Cardiac muscle cell (in vitro differentiated cells and primary cell): ENCODE data around the gene GPR26. TPM values are rescaled to one million over a fixed set of nuclear protein-coding genes. Genes with fewer than 3 reads are reported as not detected.
"Not testable (repeated sequence)": the region's sequence is repeated elsewhere in the genome, so short reads cannot be mapped to it uniquely, and the experiment has no call there.

Source experiments
- DNase-seq, 2 donors: peaks; one replicate each; pipeline versions ENCODE4 v3.0.0 to v3.0.0-alpha.2; 2010 to 2017; ENCODE audit warnings: low read depth in 1 of 2, low spot score in 1 of 2
- H3K27ac ChIP-seq: fragments of 200-600 bp; sonication (generic); 2 replicates; pipeline ENCODE4 v1.5.1; 2016
- H3K27me3 ChIP-seq: fragments of 200-600 bp; sonication (generic); 2 replicates; pipeline ENCODE4 v1.6.0; 2016; ENCODE audit warnings: control low read depth
- H3K36me3 ChIP-seq: fragments of 200-600 bp; sonication (generic); 2 replicates; pipeline ENCODE4 v1.5.1; 2016; ENCODE audit warnings: control low read depth
- H3K4me1 ChIP-seq: fragments of 200-600 bp; sonication (generic); 2 replicates; pipeline ENCODE4 v1.8.1; 2017; ENCODE audit warnings: low read depth, mild to moderate bottlenecking, mixed run types
- H3K4me3 ChIP-seq: fragments of 200-600 bp; sonication (generic); 2 replicates; pipeline ENCODE4 v1.5.1; 2016; ENCODE audit warnings: mild to moderate bottlenecking
- H3K9me3 ChIP-seq: fragments of 200-600 bp; sonication (generic); 2 replicates; pipeline ENCODE4 v1.5.1; 2017; ENCODE audit warnings: low read depth, mild to moderate bottlenecking, control low read depth
- CTCF ChIP-seq: IDR thresholded peaks from 2 replicates; pipeline ENCODE4 v1.5.1; 2012; ENCODE audit warnings: low read depth, mild to moderate bottlenecking, low read length
- polyA plus RNA-seq: library from polyadenylated mRNA; unstranded; fragments of >200 nt; fragmentation: Nextera tagmentation; extraction: Ambion mirVana; gene quantifications from 2 replicates; pipeline ENCODE4 v1.2.1, GENCODE V29; 2016
- total RNA-seq: library from RNA; depleted of rRNA; stranded (reverse); fragments of >200 nt; gene quantifications from 2 replicates; pipeline ENCODE4 v1.2.3, GENCODE V29; 2016

The GPR26 gene
- total and polyA plus RNA-seq, 2 experiments from 2014 or later, result not detected

GRCh38 chr10:123729523-123729922 is 63.4 kb downstream of the GPR26 start:
- Histone ChIP-seq H3K27me3 (no peaks in the 10 kb centered on the region), H3K27ac (no peak overlapping the region), H3K4me3 (no peak overlapping the region), H3K9me3 (no peaks in the 10 kb centered on the region), H3K36me3 (no peaks in the 10 kb centered on the region), H3K4me1 (no peaks in the 10 kb centered on the region)
- TF ChIP-seq CTCF, result no peak
- DNase-seq, result no peak

- not testable (repeated sequence) for H3K36me3 ChIP-seq, H3K27me3 ChIP-seq, H3K27ac ChIP-seq, H3K4me3 ChIP-seq, DNase-seq, H3K4me1 ChIP-seq, H3K9me3 ChIP-seq
Measured at GRCh38 chr10:123736917-123737316, 70.8 kb downstream of the GPR26 start.

GRCh38 chr10:123741146-123741545 is 75.0 kb downstream of the GPR26 start:
- Histone ChIP-seq H3K9me3 (no peaks in the 10 kb centered on the region), H3K27me3 (no peaks in the 10 kb centered on the region), H3K4me3 (no peak overlapping the region), H3K27ac (no peak overlapping the region), H3K4me1 (no peaks in the 10 kb centered on the region), H3K36me3 (no peaks in the 10 kb centered on the region)
- DNase-seq, result no peak
- TF ChIP-seq CTCF, result no peak

DNA sequence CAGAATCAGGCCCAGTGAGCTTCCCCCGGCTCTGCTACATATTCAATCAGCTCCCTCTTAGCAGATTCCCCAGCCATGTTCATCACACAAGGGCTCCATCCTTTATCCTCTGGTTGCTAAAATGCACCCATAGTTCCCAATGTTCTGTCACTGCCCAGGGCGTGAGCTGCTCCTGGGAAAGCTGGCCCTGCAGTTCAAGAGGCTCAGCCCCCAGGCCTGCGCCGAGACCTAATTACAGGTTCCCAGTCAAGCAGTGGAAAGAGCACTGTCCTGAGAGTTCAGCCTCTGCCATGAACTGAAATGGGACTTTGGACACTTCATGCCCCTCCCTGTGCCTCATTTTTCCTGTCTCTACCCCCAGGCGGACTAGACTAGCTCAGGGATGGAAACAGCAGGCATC is 75.6 kb downstream of the GPR26 start:
- Histone ChIP-seq H3K4me3 (no peak overlapping the region), H3K27me3 (peaks cover 2% of the 10 kb centered on the region), H3K4me1 (no peaks in the 10 kb centered on the region), H3K27ac (no peak overlapping the region), H3K36me3 (no peaks in the 10 kb centered on the region), H3K9me3 (no peaks in the 10 kb centered on the region)
- no peak for DNase-seq
- no peak for TF ChIP-seq CTCF

- DNase-seq, result no peak
- Histone ChIP-seq H3K27ac (no peak overlapping the region), H3K27me3 (peaks cover 4% of the 10 kb centered on the region), H3K36me3 (no peaks in the 10 kb centered on the region), H3K4me3 (no peak overlapping the region), H3K4me1 (no peaks in the 10 kb centered on the region), H3K9me3 (no peaks in the 10 kb centered on the region)
- TF ChIP-seq CTCF, result no peak
Measured at GRCh38 chr10:123742751-123743440, 76.7 kb downstream of the GPR26 start.

DNA sequence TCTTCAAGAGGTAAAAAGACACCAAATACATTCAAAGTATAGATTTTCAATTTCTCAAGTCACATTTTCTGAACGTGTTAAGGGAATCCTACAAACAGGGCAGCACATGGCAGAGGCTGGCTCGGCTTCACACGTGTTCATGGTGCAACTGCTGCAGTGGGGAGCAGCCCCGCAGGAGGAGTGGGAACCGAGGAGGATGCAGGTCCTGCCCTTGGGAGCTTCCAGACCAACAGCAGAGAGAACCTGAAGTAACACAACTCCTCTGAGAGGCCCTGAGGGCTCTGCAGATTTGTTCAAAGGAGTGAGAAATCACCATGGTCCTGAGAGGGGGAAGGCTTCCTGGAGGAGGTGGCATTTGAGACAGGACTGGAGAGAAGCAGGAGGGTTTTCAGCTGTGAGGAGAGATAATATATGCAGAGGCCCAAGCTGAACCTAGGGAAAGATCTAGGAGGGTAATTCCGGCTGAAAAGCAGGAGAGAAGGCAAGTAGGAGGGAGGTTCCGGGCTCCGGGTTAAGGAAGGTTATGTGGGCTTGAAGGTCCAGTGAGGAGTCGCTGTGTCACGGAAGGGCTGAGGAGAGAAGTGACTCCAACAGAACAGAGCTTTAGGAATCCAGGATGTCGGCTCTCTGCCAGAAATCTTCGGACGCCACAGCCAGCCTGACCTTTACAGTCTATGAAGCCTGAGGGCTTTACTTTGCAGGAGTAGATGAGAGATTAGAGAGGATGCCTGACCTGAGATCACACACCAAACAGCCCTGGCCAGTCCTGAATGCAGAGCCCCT is 77.5 kb downstream of the GPR26 start:
- no peaks in the 10 kb centered on the region for H3K36me3 ChIP-seq
- H3K4me3 ChIP-seq, result no peak overlapping the region
- TF ChIP-seq CTCF, result no peak
- no peaks in the 10 kb centered on the region for H3K4me1 ChIP-seq
- no peak for DNase-seq
- H3K27ac ChIP-seq, result no peak overlapping the region
- no peaks in the 10 kb centered on the region for H3K9me3 ChIP-seq
- H3K27me3 ChIP-seq, result peaks cover 4% of the 10 kb centered on the region
